ENCODE measurements around the gene RTN4RL1. TPM values are rescaled to one million over a fixed set of nuclear protein-coding genes. Genes with fewer than 3 reads are reported as not detected.

The RTN4RL1 gene
- total and polyA plus RNA-seq, 2 of the 13 experiments (the other 11 are each of a cell fraction or from before 2014, with no cell fraction given), result 0.01 TPM; not detected in 1

DNA sequence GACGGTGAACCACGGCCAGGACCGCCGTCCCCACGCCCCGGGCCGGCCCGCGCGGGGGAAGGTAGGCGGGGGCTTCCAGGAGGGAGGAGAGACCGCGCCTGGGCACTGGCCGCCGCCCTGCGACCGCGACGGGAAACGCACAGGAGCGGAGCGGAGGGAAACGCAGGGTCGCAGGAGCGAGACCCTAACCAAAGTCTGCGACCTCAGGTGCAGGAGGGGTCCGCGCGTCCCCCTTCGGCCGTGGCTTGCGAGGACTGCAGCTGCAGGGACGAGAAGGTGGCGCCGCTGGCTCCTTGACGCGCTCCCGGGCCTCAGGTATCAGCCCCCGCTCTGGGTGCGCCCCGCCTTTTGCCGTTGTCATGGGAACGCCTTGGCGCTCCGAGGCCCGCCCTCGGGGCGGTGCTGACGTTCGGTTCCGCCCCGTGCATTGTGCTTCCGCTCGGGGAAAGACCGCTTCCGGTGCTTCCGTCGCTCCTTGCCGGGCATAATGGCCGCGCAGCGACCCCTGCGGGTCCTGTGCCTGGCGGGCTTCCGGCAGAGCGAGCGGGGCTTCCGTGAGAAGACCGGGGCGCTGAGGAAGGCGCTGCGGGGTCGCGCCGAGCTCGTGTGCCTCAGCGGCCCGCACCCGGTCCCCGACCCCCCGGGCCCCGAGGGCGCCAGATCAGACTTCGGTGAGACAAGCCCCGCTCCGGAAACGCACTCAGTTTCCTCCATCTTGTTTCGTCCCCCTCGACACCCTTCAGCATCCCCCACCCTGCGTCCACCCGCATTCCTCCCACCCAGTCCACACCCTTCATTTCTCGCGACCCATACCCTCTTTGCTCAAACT is 16.6 kb upstream of the RTN4RL1 start, which contains the start of gene OVCA2 (continued):
- TF ChIP-seq ZNF431 (CRISPR knock-in tag; IDR thresholded peaks at IDR 0.05; ENCODE audit: borderline replicate concordance, low read depth), result no peak; the same call in 1 of the 2 replicates
- peak; percentile 58 for TF ChIP-seq MED1 (CRISPR knock-in tag; IDR thresholded peaks at IDR 0.05)
- no peak for TF ChIP-seq HDAC6 (IDR thresholded peaks at IDR 0.05; ENCODE audit: low read depth, low read length)
- TF ChIP-seq ELK4 (CRISPR knock-in tag; IDR thresholded peaks at IDR 0.05; ENCODE audit: borderline replicate concordance), result no peak; the same call in 1 of the 2 replicates
- TF ChIP-seq ZNF850 (CRISPR knock-in tag; conservative IDR thresholded peaks at IDR 0.05), result no peak
- peak; percentile 70; the same call in 1 of the 2 replicates for TF ChIP-seq MEIS1 (CRISPR knock-in tag; IDR thresholded peaks at IDR 0.05; ENCODE audit: borderline replicate concordance)
- TF ChIP-seq, protein P1, sequence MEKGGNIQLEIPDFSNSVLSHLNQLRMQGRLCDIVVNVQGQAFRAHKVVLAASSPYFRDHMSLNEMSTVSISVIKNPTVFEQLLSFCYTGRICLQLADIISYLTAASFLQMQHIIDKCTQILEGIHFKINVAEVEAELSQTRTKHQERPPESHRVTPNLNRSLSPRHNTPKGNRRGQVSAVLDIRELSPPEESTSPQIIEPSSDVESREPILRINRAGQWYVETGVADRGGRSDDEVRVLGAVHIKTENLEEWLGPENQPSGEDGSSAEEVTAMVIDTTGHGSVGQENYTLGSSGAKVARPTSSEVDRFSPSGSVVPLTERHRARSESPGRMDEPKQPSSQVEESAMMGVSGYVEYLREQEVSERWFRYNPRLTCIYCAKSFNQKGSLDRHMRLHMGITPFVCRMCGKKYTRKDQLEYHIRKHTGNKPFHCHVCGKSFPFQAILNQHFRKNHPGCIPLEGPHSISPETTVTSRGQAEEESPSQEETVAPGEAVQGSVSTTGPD (CRISPR knock-in tag; IDR thresholded peaks at IDR 0.05), result no peak
- TF ChIP-seq, protein P2, sequence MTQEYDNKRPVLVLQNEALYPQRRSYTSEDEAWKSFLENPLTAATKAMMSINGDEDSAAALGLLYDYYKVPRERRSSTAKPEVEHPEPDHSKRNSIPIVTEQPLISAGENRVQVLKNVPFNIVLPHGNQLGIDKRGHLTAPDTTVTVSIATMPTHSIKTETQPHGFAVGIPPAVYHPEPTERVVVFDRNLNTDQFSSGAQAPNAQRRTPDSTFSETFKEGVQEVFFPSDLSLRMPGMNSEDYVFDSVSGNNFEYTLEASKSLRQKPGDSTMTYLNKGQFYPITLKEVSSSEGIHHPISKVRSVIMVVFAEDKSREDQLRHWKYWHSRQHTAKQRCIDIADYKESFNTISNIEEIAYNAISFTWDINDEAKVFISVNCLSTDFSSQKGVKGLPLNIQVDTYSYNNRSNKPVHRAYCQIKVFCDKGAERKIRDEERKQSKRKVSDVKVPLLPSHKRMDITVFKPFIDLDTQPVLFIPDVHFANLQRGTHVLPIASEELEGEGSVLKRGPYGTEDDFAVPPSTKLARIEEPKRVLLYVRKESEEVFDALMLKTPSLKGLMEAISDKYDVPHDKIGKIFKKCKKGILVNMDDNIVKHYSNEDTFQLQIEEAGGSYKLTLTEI (CRISPR knock-in tag; conservative IDR thresholded peaks at IDR 0.05), result no peak
- TF ChIP-seq, protein P3, sequence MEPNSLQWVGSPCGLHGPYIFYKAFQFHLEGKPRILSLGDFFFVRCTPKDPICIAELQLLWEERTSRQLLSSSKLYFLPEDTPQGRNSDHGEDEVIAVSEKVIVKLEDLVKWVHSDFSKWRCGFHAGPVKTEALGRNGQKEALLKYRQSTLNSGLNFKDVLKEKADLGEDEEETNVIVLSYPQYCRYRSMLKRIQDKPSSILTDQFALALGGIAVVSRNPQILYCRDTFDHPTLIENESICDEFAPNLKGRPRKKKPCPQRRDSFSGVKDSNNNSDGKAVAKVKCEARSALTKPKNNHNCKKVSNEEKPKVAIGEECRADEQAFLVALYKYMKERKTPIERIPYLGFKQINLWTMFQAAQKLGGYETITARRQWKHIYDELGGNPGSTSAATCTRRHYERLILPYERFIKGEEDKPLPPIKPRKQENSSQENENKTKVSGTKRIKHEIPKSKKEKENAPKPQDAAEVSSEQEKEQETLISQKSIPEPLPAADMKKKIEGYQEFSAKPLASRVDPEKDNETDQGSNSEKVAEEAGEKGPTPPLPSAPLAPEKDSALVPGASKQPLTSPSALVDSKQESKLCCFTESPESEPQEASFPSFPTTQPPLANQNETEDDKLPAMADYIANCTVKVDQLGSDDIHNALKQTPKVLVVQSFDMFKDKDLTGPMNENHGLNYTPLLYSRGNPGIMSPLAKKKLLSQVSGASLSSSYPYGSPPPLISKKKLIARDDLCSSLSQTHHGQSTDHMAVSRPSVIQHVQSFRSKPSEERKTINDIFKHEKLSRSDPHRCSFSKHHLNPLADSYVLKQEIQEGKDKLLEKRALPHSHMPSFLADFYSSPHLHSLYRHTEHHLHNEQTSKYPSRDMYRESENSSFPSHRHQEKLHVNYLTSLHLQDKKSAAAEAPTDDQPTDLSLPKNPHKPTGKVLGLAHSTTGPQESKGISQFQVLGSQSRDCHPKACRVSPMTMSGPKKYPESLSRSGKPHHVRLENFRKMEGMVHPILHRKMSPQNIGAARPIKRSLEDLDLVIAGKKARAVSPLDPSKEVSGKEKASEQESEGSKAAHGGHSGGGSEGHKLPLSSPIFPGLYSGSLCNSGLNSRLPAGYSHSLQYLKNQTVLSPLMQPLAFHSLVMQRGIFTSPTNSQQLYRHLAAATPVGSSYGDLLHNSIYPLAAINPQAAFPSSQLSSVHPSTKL (CRISPR knock-in tag; IDR thresholded peaks at IDR 0.05), result peak; percentile 45; the same call in 1 of the 2 replicates
- TF ChIP-seq NCOA1 (CRISPR knock-in tag; IDR thresholded peaks at IDR 0.05), result no peak
- TF ChIP-seq YEATS4 (CRISPR knock-in tag; IDR thresholded peaks at IDR 0.05; ENCODE audit: borderline replicate concordance), result no peak
- peak; percentile 50; the same call in 1 of the 2 replicates for TF ChIP-seq FOXK1 (CRISPR knock-in tag; IDR thresholded peaks at IDR 0.05; ENCODE audit: borderline replicate concordance, low read depth)
- no peak for TF ChIP-seq ZBTB34 (CRISPR knock-in tag; IDR thresholded peaks at IDR 0.05)
- peak; percentile 26 for TF ChIP-seq RBM39 (IDR thresholded peaks at IDR 0.05; ENCODE audit: low read depth, low read length, poor library complexity, severe bottlenecking)
- TF ChIP-seq ZSCAN12 (CRISPR knock-in tag; IDR thresholded peaks at IDR 0.05), result no peak
- TF ChIP-seq HOXA5 (CRISPR knock-in tag; IDR thresholded peaks at IDR 0.05), result peak; percentile 83; the same call in 1 of the 2 replicates
- no peak for TF ChIP-seq LBX2 (CRISPR knock-in tag; IDR thresholded peaks at IDR 0.05; ENCODE audit: borderline replicate concordance)

Data from HepG2 (cell line).